NCI-H524 treated with DMSO at 0.1 percent for 48 hours (cell line): ENCODE data around the gene ARHGAP22.

Experiments used
- DNase-seq: peaks from one replicate; lab custom pipeline; 2025; lab: John Stamatoyannopoulos, UW

Gene ARHGAP22

GRCh38 chr10:48463318-48464003, 141.4 kb downstream of the ARHGAP22 start:
- DNase-seq = no peak

- no peak for DNase-seq
Measured at GRCh38 chr10:48462482-48463020, 142.3 kb downstream of the ARHGAP22 start.

DNA sequence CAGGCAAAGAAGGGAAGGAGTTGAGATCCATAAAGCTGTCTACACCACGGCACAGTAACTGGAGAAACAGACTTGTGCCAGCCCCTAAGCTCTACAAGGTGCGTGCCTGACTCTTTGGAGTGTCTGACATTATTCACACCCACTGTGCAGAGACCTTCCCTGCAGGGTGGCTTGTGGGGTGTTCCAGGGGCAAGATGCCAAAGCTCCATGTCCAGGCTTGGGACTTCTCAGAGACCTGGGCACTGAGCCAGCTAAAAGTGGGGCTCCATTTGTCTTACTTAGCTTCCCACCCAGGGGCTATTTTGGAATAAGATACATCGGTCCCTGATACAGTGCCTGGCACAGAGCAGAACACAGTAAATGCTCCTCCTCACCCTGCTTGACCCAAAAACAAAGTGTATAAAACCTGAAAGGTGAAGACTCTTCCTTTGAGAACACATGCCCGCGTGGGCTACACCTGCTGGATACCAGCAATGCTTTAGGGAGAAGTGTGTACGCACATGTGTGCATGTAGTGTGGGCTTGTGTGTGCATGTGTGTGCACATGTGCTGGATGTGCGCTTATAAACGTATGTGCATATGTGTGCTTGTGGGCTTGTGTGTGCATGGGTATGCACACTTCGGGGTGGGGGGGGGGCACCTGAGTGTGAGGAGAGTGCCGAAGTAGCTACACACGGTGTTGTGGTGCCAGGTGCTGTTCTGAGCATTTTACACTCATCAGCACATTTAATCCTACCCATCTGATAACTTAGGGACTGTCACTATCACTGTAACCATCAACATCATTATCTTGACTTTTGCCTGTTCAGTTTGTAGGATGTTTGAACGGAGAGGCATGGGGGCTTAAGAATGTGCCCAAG, 143.0 kb downstream of the ARHGAP22 start:
- DNase-seq = no peak

DNA sequence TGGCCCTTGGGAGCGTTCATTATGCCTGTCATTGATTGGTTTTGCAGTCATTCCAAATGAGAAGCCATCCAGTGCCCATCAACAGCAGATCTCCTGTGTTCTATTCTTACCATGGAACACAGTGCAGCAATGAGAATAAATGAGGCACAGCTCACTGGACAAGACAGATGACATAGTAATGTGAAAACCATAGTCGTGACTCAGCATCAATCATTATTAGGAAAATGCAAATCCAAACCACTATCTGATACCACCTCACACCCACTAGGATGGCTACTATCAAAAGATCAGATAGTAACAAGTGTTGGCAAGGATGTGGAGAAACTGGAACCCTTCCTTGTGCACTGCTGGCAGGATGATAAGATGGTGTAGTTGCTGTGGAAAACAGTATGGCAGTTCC, 144.7 kb downstream of the ARHGAP22 start:
- no peak for DNase-seq

- DNase-seq = no peak
Measured at GRCh38 chr10:48459270-48460150, 145.4 kb downstream of the ARHGAP22 start.

DNA sequence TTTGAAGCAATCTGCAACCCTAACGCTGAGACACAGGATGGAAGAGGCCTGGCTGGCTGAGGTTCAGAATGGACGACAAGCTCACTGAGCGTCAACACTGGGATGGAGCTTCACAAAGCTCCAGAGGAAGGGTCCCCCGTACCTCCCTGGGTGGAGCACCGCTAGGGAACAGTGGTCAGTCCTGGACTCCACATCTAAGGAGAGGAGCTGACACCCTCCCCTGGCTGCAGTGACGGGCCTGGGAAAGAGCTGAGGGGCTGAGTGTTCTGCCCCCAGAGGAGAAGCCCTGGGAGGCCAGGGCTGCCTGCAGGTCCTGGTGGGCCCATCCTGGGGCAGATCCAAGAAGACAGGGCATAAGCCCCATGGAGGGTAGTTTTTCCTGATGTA, 146.2 kb downstream of the ARHGAP22 start:
- DNase-seq = no peak

DNA sequence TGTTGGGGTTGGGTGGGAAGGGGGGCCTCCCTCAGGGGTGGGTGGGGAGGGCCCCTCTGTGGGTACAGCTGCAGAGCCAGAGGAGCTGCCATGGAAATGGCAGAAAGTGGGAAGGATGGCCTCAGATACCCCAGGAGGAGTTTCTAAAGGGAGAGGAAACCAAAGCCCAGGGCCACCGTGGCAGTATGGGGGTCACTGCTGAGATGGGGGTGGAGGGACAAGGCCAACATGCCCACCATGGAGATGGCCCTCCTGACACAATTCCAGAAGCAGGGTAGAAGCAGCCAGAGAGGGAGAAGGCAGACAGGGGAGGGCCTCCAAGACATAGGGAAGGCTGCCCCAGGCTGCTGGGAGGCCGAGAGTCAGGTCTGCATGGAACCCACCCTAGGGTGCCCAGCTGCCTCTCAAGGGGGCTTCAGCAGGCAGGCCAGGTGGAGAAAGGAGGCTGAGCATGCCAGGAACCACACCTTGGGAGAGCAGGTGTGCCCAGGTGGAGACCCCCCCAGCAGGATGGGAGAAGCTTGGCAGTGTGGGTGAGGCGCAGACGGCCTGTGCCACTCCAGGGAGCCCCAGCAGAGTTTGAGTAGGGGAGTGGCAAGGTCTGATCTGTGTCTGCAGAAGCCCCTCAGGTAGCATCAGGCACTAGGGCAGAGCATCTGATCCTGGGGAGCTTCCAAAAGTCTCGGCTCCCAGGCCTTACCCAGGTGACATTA, 146.8 kb downstream of the ARHGAP22 start:
- no peak for DNase-seq

GRCh38 chr10:48456808-48457761, 147.8 kb downstream of the ARHGAP22 start:
- no peak for DNase-seq

DNA sequence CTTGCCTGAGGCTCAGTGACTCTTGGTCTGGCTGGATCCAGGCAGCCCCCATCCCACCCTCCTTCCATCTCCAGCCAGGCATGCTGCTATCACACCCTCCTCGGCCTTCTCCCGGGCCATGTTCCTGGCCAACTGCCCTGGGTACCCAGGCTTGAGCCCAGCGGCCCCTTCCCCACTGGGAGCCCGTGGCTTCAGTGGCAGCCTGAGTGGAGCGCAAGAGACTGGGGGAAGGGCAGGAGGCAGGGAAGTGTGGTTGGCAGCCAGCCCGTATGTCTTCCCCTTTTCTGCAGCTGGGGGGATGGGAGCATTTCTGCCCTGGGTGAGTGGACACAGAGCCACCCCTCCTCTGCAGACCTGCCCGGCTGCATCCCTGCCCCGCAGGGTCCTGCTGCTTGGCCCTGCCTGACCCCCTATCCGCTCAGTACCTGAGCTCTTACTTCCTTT, 148.5 kb downstream of the ARHGAP22 start:
- DNase-seq = no peak

- DNase-seq = no peak
Measured at GRCh38 chr10:48455392-48456151, 149.3 kb downstream of the ARHGAP22 start.

GRCh38 chr10:48455055-48455391, 149.8 kb downstream of the ARHGAP22 start:
- DNase-seq = no peak

DNA sequence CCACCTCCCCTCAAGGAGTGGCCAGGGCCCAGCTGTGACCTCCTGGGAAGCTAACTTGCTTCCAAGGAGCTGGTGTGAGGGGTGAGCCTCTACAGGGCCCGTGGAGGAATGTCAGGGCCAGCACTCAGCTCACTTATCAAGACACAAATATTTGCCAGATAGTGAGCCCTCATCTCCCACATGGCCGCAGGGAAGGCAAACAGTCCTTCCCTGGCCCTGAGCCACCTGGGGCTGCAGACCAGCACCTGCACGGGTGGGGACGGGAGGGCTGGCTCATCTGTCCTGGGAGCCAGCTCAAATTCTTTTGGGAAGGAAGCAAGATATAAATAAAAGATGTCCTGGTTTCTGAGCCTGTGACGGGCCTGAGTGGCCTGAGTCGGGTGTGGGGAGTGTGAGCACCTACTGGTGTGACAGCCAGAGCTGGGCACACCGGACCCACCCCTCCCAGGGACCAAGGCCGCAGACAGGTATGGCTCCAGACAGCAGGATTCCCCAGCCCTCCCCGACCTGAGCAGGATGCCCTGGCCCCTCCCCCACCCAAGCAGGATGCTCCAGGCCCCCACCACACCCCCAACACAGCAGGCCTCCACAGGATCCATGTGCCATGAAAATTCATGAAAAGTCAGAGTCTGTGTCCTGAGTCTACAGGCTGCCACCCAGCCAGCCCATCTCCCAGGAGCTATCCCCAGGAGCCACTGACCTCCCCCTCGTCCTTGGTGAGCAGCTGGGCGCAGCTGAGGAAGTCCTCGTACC, 150.4 kb downstream of the ARHGAP22 start:
- no peak for DNase-seq

DNA sequence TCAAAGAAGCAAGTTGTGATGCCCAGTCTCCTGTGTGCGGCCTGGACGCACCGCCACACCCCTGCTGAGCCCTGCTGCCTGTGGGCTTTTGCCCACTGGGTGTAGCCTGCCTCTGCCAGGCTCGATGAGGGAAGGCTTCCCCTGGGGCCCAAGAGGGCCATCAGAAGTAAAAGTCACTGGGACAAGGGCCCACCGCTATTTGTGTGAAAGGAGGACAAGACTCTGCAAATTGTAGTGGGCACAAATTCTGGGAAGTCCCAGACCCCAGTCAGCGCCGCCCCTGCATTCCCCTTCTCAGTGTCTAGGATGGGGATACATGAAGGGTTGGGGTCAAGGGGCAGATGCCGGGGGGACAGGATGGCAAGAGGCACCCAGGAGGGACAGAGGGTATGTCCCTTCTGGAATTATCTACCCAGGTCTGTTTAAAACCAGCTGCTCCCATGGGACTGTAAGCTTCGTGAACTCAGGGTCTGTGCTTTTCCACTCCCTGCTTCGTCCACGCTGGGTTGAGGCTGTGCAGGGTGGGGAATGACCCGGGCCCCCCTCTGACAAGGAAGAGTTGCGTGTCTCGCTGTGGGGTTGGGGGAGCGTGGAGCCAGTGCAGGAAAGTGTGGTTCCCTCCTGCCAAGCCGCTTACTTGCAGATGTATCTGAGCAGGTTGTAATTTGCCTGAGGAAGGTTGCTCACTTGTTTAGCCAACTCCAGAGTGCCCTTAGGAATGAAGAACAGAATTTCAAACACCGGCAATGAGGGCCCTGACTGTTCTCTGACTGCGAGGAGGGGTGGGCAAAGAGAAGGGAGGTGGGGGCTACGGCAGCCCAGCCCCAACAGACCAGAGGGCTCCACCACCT, 151.2 kb downstream of the ARHGAP22 start:
- DNase-seq = no peak

- DNase-seq = no peak
Measured at GRCh38 chr10:48452879-48453412, 151.9 kb downstream of the ARHGAP22 start.

DNA sequence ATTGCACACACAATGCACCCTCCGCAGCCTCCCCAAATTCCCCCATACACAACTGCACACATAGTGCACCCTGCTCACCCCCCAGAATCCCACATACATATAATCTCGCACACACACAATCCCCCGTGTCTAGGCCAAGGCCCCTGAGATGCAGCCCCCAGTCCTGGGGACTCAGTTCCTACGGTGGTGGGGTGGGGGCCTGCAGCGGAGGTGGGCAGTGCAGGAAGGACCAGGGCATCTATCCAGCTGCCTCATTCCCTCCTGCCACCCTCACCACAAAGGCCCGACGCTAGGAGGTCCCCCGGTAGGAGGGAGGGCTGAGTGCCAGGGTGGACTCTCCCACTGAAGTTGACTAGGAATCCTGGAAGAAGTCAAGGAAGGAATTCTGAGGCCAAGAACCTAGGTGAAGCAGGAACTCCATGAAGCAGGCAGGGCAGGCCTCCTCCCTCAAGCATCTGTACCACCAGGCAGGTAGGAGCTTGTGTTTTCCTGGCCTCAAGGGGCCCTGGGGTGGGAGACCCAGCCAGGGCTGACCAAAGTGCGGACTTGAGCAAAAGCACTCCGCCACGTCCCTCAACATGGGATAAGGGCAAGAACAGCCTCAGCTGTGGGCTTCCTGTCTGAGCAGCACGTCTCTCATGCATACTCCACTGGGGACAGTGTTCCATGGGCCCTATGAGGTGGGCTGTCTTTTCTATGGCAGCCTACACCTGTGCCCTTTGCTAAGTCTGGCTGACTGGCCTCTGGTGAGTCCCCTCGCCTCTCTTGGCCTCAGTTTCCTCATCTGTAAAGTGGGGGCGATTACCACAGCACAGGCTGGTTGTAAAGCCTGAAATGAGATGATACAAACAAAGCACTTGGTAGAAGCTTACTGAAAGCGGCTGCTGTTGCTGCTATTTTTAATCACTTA, 152.6 kb downstream of the ARHGAP22 start:
- DNase-seq = no peak

GRCh38 chr10:48450741-48451466, 154.0 kb downstream of the ARHGAP22 start:
- DNase-seq = no peak
